Measurements from ENCODE around the gene PJVK. TPM values are rescaled to one million over a fixed set of nuclear protein-coding genes. Genes with fewer than 3 reads are reported as not detected.
"Not testable (repeated sequence)": the region's sequence is repeated elsewhere in the genome, so short reads cannot be mapped to it uniquely, and the experiment has no call there.

The PJVK gene
- total RNA-seq, 2 donors from 2014 or later: 2.3 to 2.4 TPM

DNA sequence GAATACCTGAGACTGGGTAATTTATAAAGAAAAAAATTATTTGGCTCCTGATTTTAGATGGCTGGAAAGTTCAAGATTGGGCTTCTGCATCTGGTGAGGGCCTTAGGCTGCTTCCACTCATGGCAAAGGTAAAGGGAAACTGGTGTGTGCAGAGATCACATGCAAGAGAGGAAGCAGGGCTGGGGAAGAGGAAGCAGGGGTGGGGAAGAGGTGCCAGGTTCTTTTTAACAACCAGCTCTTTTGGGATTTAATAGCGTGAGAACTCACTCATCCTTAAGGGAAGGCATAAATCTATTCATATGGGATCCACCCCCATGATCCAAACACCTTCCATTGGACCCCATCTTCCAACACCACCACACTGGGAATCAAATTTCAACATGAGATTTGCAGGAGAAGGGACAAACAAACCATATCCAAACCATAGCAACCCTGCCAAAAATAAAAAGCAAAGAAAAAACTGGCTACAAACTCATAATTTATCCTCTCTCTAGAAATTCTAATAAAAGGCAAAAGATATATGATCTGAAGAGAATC lies 30.6 kb upstream of the PJVK start:
- Mint-ChIP-seq H3K36me3 (ENCODE audit: low read depth) (no peaks in the 10 kb centered on the region), H3K9me3 (peaks cover 9% of the 10 kb centered on the region), H3K4me3 (no peak overlapping the region), H3K27ac (no peak overlapping the region), H3K4me1 (no peaks in the 10 kb centered on the region), H3K27me3 (no peaks in the 10 kb centered on the region)
- ATAC-seq (replicated peaks): no peak

DNA sequence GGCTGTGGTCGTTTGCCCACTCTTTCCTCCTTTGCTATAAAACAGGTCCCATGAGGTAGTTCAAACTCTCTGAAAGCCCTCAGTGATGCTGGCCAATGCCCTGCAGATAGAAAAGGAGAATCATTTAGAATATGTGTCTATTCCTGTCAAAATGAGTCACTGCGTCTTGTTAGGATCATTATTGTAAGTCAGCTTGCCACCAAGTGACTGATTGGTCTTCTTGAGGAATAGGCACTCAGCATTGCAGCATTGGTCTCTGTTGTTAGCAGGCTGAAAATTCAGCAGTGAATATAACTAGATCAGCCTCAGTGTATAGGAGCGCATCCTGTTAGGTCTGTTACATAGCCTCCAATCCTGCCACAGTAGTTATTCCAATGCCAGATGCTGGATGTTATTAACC lies 29.1 kb upstream of the PJVK start:
- Mint-ChIP-seq H3K4me1 (no peaks in the 10 kb centered on the region), H3K4me3 (no peak overlapping the region), H3K27me3 (no peaks in the 10 kb centered on the region), H3K36me3 (ENCODE audit: low read depth) (peaks cover 12% of the 10 kb centered on the region), H3K27ac (no peak overlapping the region), H3K9me3 (peaks cover 16% of the 10 kb centered on the region)
- ATAC-seq (replicated peaks): no peak

DNA sequence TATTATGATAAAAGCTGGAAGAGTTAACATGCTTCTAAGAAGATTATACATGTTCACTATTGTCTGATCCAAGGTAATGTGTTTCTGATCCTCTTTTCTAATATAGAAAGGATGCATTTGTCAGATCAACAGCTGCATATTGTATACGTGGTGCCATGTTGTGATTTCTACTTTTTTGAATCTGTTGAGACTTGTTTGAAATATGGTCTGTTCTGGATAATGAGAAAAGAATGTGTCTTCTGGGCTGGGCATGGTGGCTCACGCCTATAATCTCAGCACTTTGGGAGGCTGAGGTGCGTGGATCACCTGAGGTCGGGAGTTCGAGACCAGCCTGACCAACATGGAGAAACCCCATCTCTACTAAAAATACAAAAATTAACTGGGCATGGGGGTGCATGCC lies 27.4 kb upstream of the PJVK start:
- Mint-ChIP-seq H3K9me3 (peaks cover 16% of the 10 kb centered on the region), H3K36me3 (ENCODE audit: low read depth) (peaks cover 26% of the 10 kb centered on the region)
- not testable (repeated sequence) for H3K27ac Mint-ChIP-seq; H3K4me1 Mint-ChIP-seq; ATAC-seq (replicated peaks); H3K4me3 Mint-ChIP-seq; H3K27me3 Mint-ChIP-seq

DNA sequence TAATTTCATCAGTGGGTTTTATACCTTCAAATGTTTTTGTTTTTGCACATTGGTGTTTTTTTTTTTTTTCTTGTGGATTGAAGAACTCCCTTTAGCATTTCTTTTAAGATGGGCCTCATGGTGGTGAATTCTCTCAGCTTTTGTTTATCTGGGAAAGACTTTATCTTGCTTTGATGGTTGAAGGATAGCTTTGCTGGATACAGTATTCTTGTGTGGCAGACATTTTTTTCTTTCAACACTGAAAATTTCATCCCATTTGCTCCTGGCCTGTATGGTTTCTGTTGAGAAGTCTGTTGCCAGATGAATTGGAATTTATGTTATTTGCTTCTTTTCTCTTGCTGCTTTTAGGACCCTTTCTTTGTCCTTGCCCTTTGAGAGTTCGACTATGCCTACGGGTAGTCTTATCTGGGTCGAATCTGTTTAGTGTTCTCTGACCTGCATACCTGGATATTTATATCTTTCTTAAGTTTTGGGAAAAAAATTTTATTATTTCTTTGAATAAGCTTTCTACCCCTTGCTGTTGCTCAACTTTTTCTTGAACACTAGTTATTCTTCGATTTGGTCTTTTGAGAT lies 25.8 kb upstream of the PJVK start:
- Mint-ChIP-seq H3K36me3 (ENCODE audit: low read depth) (peaks cover 42% of the 10 kb centered on the region), H3K27me3 (no peaks in the 10 kb centered on the region), H3K4me1 (no peaks in the 10 kb centered on the region), H3K27ac (no peak overlapping the region), H3K9me3 (peaks cover 16% of the 10 kb centered on the region), H3K4me3 (no peak overlapping the region)
- ATAC-seq (replicated peaks): no peak

DNA sequence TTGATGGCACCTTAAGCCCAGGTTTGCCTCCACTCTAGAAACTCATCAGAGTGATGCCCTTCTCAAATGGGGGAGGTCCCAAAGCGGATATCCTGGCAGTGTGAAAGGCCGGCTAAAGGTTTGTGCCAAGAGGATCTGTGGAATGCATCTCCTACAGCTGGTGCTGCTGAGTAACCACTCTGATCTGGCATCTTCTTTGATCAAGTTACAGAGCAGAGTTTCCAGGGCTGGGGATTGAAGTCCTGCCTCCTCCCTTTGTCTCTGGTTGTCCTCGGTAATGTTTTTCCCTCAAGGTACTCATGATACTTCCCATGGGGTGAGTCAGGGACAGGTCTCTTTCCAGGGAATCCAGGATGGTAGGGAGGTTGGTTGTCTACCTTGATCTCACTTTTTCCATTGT lies 24.8 kb upstream of the PJVK start:
- ATAC-seq (replicated peaks): no peak
- peaks cover 16% of the 10 kb centered on the region for H3K9me3 Mint-ChIP-seq
- H3K36me3 Mint-ChIP-seq (ENCODE audit: low read depth): peaks cover 52% of the 10 kb centered on the region
- no peaks in the 10 kb centered on the region for H3K27me3 Mint-ChIP-seq
- H3K27ac Mint-ChIP-seq: no peak overlapping the region
- no peak overlapping the region for H3K4me3 Mint-ChIP-seq
- H3K4me1 Mint-ChIP-seq: no peaks in the 10 kb centered on the region

DNA sequence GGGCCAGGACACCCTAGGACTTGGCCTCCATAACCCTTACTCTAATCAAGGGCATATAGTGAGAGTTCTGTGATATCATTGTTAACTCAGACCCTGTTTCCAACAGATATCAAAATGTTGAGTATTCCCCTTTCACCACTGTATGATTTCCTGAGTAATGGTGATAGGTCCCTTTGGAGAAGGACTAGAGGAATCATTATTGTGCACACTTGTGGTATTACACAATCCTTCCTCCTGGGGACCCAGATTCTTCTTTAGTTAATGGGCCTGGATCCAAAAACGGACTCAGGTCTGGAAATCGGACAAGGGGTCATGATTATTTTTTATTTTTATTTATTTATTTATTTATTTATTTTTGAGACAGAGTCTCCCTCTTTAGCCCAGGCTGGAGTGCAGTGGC lies 23.7 kb upstream of the PJVK start:
- no peak overlapping the region for H3K27ac Mint-ChIP-seq
- no peak for ATAC-seq (replicated peaks)
- peaks cover 16% of the 10 kb centered on the region for H3K9me3 Mint-ChIP-seq
- no peak overlapping the region for H3K4me3 Mint-ChIP-seq
- H3K4me1 Mint-ChIP-seq: no peaks in the 10 kb centered on the region
- H3K36me3 Mint-ChIP-seq (ENCODE audit: low read depth): peaks cover 63% of the 10 kb centered on the region
- no peaks in the 10 kb centered on the region for H3K27me3 Mint-ChIP-seq

DNA sequence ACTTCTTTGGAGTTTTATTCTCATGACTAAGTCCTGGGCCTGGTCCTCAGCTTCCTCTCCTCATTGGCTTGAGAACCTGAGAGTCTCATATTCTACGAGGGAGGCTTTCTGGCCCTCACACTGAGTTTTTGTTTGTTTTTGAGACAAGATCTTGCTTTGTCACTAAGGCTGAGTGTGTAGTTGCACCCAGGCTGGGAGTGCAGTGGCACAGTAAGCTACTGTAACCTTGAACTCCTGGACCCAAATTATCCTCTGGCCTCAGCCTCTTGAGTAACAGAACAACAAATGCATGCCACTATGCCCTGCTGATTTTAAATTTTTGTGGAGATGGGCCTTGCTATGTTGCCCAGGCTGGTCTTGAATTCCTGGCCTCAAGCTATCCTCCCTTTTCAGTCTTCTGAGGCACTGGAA lies 22.8 kb upstream of the PJVK start:
- peaks cover 72% of the 10 kb centered on the region for H3K36me3 Mint-ChIP-seq (ENCODE audit: low read depth)
- H3K27me3 Mint-ChIP-seq: no peaks in the 10 kb centered on the region

DNA sequence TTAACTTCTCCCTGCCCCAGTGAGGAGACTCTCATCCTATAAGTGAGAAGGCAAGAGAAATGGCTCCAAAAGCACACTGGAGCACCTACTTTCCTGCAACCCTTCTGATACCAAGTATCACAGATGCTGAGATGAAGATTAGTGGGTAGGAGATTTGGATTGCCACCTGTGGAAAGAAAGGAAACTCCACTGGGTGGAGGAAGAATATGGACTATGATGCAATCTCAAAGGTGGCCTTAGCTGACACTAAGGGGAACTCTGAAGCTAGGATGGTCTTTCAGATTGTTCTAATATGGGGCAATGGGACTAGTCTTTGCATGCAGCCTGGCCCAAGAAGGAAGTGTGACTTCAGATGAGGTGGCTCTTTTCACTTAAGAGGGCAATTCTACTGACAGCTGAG lies 21.8 kb upstream of the PJVK start:
- Mint-ChIP-seq H3K27me3 (no peaks in the 10 kb centered on the region), H3K27ac (peak overlapping the region; percentile 22), H3K36me3 (ENCODE audit: low read depth) (peaks cover 82% of the 10 kb centered on the region), H3K9me3 (peaks cover 15% of the 10 kb centered on the region), H3K4me3 (no peak overlapping the region), H3K4me1 (no peaks in the 10 kb centered on the region)
- ATAC-seq (replicated peaks): no peak

More for the DNA sequence above, 22.8 kb upstream of the PJVK start:
- H3K4me3 Mint-ChIP-seq: no peak overlapping the region
- H3K27ac Mint-ChIP-seq: no peak overlapping the region
- ATAC-seq (replicated peaks): no peak
- H3K4me1 Mint-ChIP-seq: no peaks in the 10 kb centered on the region
- H3K9me3 Mint-ChIP-seq: peaks cover 16% of the 10 kb centered on the region

DNA sequence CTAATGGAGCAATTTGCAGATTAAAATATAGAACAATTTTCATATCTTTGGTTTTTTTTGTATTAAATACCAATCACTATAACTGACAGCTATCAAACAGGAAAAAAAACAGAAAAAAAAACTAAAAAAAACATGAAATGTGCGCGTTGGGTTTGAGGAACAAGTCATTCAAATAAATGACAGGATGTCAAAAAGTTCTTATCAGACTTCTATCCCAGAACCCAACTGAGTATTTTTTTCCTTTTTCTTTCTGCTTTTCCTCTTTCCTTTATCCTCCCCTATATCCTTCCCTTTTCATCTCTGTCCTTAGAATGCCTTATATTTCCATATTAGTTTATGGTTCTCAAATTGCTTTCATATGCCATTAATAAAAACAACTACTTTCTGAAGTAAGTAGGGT lies 14.5 kb upstream of the PJVK start:
- Mint-ChIP-seq H3K36me3 (ENCODE audit: low read depth) (peaks cover 100% of the 10 kb centered on the region), H3K27ac (no peak overlapping the region), H3K4me3 (no peak overlapping the region), H3K27me3 (no peaks in the 10 kb centered on the region), H3K4me1 (peaks cover 5% of the 10 kb centered on the region), H3K9me3 (no peaks in the 10 kb centered on the region)
- ATAC-seq (replicated peaks): no peak

DNA sequence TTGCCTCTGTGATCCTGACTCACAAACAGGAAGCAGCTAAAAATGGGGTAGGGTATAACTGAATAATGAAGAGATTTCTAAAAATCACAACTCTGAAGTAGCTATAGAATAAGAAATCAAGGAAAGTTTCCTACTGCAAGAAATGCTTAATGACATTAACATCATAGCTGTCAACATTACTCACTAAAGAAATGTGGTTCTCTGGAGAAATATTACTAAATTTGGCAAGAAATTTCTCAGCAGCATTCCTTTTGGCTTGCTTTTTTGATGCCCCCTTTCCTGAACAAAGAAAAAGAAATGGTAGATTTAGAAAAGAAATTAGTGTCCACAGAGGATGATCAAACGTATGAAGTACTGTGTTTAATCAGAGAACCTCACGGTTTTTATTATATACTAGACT lies 9.8 kb upstream of the PJVK start:
- peaks cover 5% of the 10 kb centered on the region for H3K4me1 Mint-ChIP-seq
- no peak for ATAC-seq (replicated peaks)
- H3K27ac Mint-ChIP-seq: no peak overlapping the region
- no peak overlapping the region for H3K4me3 Mint-ChIP-seq
- peaks cover 100% of the 10 kb centered on the region for H3K36me3 Mint-ChIP-seq (ENCODE audit: low read depth)
- H3K27me3 Mint-ChIP-seq: no peaks in the 10 kb centered on the region
- H3K9me3 Mint-ChIP-seq: no peaks in the 10 kb centered on the region

DNA sequence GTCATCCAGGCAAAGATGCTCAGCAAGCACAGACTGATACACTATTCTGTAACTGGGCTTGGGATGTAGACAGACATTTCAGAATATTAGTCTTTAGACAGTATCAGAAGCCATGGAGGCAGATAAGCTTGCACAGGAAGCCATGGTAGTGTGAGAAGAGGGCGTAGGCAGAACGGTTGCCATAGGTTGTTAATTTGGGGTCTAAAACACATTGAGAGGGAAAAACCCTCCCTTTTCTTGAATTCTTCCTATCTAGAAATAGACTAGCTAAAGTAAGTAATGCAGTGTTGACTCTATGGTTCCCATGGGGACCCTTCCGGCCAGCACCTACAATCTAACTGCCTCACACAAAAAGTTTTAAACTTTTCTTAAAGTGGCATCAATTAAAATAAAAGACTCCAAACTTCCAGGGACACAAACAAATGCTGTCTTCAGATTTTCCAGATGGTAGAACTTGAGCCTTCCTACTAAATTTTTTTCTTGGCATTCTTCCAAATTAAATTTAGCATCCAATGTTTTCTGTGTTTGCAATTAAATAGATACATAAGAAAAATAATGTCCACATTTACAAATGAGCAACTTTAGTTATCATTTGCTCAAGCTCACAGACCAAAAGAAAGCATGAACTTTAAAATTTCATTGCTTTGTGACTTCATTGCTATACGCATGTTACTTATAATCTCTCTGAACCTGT lies 2.1 kb upstream of the PJVK start:
- Mint-ChIP-seq H3K36me3 (ENCODE audit: low read depth) (peaks cover 63% of the 10 kb centered on the region), H3K27me3 (no peaks in the 10 kb centered on the region), H3K27ac (peak overlapping the region; percentile 24), H3K9me3 (no peaks in the 10 kb centered on the region), H3K4me3 (peak overlapping the region; percentile 87), H3K4me1 (peaks cover 8% of the 10 kb centered on the region)
- no peak for ATAC-seq (replicated peaks)

DNA sequence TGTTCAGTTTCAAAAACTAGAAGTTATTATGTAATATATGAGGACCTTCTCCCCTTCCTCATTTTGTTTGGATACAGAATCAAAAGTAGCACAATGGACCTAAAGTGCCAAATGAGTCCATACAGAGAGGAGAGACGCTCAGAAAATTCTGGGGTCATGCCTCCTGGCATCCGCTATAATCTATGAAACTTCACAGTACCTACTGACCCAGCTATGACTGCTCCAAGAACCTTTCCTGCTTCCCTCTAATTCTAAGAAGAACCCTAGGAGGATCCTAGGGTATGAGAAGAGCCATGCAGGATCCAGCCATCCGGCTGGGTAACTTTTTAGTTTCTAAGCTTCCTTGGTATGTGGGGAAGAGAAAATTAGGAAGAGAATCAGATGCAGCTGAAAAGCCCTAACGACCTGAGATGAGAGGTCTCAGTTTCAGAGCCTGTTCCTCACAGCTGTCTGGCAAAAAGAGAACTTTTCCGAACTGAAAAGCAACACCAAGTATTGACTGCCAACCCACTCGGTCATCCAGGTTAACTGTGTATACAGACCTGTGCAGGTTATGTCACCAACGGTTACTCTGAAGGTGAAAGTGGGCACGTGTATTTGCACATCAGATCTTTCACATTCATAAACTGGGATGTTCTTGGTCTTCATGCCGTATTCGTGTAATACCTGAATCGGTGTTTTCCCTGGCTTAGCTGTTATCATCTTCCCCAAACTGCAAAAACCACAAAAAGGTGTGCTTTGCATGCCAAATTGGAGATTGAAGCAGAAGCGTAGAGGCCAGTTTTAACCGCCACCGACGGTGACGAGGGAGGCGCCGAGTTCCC lies 1.3 kb upstream of the PJVK start:
- Mint-ChIP-seq H3K27ac (peak overlapping the region; percentile 24), H3K27me3 (no peaks in the 10 kb centered on the region), H3K9me3 (no peaks in the 10 kb centered on the region), H3K4me3 (peak overlapping the region; percentile 87), H3K36me3 (ENCODE audit: low read depth) (peaks cover 55% of the 10 kb centered on the region), H3K4me1 (peaks cover 8% of the 10 kb centered on the region)
- ATAC-seq (replicated peaks): no peak

DNA sequence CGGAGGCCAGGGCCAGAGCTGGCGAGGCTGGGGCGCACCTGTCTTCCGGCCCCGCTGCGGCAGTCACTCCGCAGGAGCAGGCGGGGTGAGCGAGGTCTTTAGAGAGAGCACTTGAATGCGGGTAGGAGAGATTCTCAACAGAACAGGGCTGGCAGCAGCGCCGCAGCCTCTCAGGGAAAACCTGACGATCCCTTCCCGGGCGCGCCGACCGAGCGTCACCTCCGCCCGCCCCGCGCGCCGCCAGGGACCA lies 729 bp upstream of the PJVK start:
- Mint-ChIP-seq H3K4me1 (peaks cover 8% of the 10 kb centered on the region), H3K4me3 (peak overlapping the region; percentile 87), H3K9me3 (no peaks in the 10 kb centered on the region), H3K27ac (peak overlapping the region; percentile 24), H3K27me3 (no peaks in the 10 kb centered on the region), H3K36me3 (ENCODE audit: low read depth) (peaks cover 49% of the 10 kb centered on the region)
- ATAC-seq (replicated peaks): peak; percentile 63

DNA sequence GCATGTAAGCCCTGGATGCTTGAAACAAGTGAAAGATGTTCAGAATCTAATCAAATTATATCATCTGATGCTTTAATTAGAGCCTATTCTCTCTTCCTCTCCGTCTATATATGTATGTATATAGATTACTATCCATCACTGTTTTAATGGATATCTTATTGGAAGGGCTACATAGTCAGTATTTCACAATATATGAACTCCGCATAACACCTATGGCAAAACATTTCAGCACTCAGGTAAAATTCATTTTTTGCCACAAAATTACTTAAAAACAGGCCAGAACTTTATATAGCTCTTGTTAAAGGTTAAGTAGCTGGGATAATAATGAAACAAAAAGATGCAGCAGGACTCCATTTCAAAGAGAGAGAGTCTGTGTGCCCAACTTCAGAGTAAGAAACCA lies 1.2 kb downstream of the PJVK start:
- Mint-ChIP-seq H3K4me1 (peaks cover 8% of the 10 kb centered on the region), H3K4me3 (peak overlapping the region; percentile 87), H3K27me3 (no peaks in the 10 kb centered on the region), H3K36me3 (ENCODE audit: low read depth) (peaks cover 30% of the 10 kb centered on the region), H3K27ac (no peak overlapping the region), H3K9me3 (no peaks in the 10 kb centered on the region)
- ATAC-seq (replicated peaks): no peak

DNA sequence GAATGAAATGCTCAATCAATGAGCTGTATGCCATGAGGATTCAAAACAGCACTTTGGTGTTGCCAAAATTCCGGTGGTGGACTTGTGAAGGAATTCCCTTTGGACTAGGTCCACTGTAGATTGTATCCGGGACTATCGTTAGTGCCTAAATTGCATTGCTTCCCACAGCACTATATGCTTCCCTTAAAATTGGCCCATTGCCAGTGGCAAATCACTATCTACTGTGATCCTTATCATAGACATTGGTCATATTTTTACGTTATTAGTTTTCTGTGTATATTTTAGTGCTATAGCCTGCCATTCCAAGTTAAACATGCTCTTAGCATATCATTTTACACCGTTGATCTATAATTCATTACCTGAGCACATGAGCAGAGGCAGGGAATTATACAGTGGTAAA lies 1.7 kb downstream of the PJVK start:
- H3K4me1 Mint-ChIP-seq: peaks cover 8% of the 10 kb centered on the region

More for the DNA sequence above, 1.7 kb downstream of the PJVK start:
- Mint-ChIP-seq H3K27me3 (no peaks in the 10 kb centered on the region), H3K36me3 (ENCODE audit: low read depth) (peaks cover 26% of the 10 kb centered on the region), H3K9me3 (no peaks in the 10 kb centered on the region), H3K4me3 (no peak overlapping the region), H3K27ac (no peak overlapping the region)
- no peak for ATAC-seq (replicated peaks)

Data from activated T-helper 17 cell treated with anti-CD3 and anti-CD28 coated beads, Interleukin-2, amount 50 U/mL, for 72 hours (primary cell).